Measurements from ENCODE around the gene PHLDB3. TPM values are rescaled to one million over a fixed set of nuclear protein-coding genes. Genes with fewer than 3 reads are reported as not detected.

PHLDB3 gene
- total and polyA plus RNA-seq, 2 of the 13 experiments (the other 11 are each of a cell fraction or from before 2014, with no cell fraction given), result 11.3 to 14.5 TPM

DNA sequence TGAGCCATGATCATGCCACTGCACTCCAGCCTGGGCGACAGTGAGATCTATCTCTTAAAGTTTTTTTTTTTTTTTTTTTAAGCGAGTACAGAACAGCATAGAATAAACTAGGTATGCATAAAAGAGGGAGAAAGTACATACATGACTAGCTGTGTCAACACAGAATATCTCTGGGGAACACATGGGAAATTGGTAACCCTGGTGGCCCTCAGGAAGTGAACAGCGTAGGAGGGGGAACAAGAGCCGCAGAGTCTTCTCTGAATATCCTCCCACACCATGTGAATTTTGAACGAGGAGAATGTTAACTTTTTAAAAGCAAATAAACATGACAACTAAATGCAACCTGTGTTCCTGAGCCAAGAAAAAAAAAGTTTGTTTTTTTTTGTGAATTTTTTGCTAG, 15.2 kb downstream of the PHLDB3 start:
- no peaks in the 10 kb centered on the region for H3K9me3 ChIP-seq (ENCODE audit: low read length)
- H3K4me2 ChIP-seq (ENCODE audit: low read depth, low read length), result no peak overlapping the region
- H3K9ac ChIP-seq (ENCODE audit: insufficient read depth, low read depth, low read length), result no peak overlapping the region
- no peaks in the 10 kb centered on the region for H3K79me2 ChIP-seq (ENCODE audit: insufficient read depth, low read length)
- ChIA-PET POLR2A (interaction anchor here (0.7 kb wide), 1 partner anchor 15 kb away, joined by 4 read pairs; no protein-coding TSS in a partner anchor), CTCF (ENCODE audit: low intra/inter-chr PET ratio, low total read pairs) (no interaction called here)
- no peaks in the 10 kb centered on the region for H3K27me3 ChIP-seq (ENCODE audit: control insufficient read depth in 1 of 2, insufficient read depth in 2 of 2, low read length in 2 of 2)
- H3K4me1 ChIP-seq (ENCODE audit: insufficient read depth, low read length), result no peaks in the 10 kb centered on the region
- in situ Hi-C loops (cut with HindIII; ENCODE audit: extremely low pct_ligation_motif_present, low pct_unique_long_range_greater_than_20kb), result no loop called here
- intact Hi-C loops (cut with micrococcal nuclease; ENCODE audit: unreplicated experiment), result no loop called here
- no peak for ATAC-seq
- H3K36me3 ChIP-seq (replicated peaks in 1 of 2; ENCODE audit: control insufficient read depth in 1 of 2, insufficient read depth in 2 of 2, low read length in 2 of 2), result peaks cover 3 to 4% of the 10 kb centered on the region in 2 experiments; a peak in 1 of 5 replicates
- no TSS peak for BruUV-seq (replicated peaks)
- H4K20me1 ChIP-seq (ENCODE audit: insufficient read depth, low read length), result no peaks in the 10 kb centered on the region
- no peak for DNase-seq (ENCODE audit: low spot score)
- FAIRE-seq, result no peak
- TF ChIP-seq ZSCAN12 (CRISPR knock-in tag; IDR thresholded peaks at IDR 0.05) (no peak), ATF7 (IDR thresholded peaks at IDR 0.05) (no peak), ATF7 (CRISPR knock-in tag; IDR thresholded peaks at IDR 0.05) (no peak), SPEN (CRISPR knock-in tag; IDR thresholded peaks at IDR 0.05; ENCODE audit: low read depth) (no peak), ZNF749 (CRISPR knock-in tag; IDR thresholded peaks at IDR 0.05; ENCODE audit: borderline replicate concordance) (no peak), MXI1 (IDR thresholded peaks at IDR 0.05; ENCODE audit: borderline replicate concordance, low read depth, low read length) (no peak), ZNF790 (CRISPR knock-in tag; IDR thresholded peaks at IDR 0.05; ENCODE audit: borderline replicate concordance) (no peak), SAFB2 (CRISPR knock-in tag; IDR thresholded peaks at IDR 0.05; ENCODE audit: borderline replicate concordance, low read depth) (no peak), ZBTB8A (CRISPR knock-in tag; IDR thresholded peaks at IDR 0.05; ENCODE audit: borderline replicate concordance, low read depth) (no peak), PAX8 (CRISPR knock-in tag; IDR thresholded peaks at IDR 0.05; ENCODE audit: borderline replicate concordance) (no peak), SYNCRIP (IDR thresholded peaks at IDR 0.05; ENCODE audit: insufficient read depth, low read depth, low read length) (no peak), IKZF4 (CRISPR knock-in tag; IDR thresholded peaks at IDR 0.05; ENCODE audit: borderline replicate concordance, low read depth, not compliant biosample characterization) (no peak)
- TF ChIP-seq, protein P1, sequence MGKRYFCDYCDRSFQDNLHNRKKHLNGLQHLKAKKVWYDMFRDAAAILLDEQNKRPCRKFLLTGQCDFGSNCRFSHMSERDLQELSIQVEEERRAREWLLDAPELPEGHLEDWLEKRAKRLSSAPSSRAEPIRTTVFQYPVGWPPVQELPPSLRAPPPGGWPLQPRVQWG (CRISPR knock-in tag; IDR thresholded peaks at IDR 0.05; ENCODE audit: borderline replicate concordance, low read depth), result no peak
- H3K4me3 ChIP-seq (replicated peaks in 1 of 3; ENCODE audit: insufficient read depth in 1 of 3, low read depth in 2 of 3, low read length in 3 of 3), result no peak overlapping the region
- H2AFZ ChIP-seq (ENCODE audit: low read length), result no peak overlapping the region
- WGBS (ENCODE audit: low lambda C conversion rate), result 81% methylated on average over 5 of the region's 5 CpGs
- H3K27ac ChIP-seq (ENCODE audit: extremely low read length, insufficient read depth, low read length), result no peak overlapping the region
